ENCODE results near the gene SH3GL3. TPM values are rescaled to one million over a fixed set of nuclear protein-coding genes. Genes with fewer than 3 reads are reported as not detected.

SH3GL3 gene
- total RNA-seq, 1 experiment from 2014 or later = not detected

GRCh38 chr15:83605111-83605945, 158.2 kb downstream of the SH3GL3 start:
- Histone ChIP-seq H3K27me3 (ENCODE audit: control insufficient read depth, insufficient read depth, low read length) (no peaks in the 10 kb centered on the region), H3K4me3 (ENCODE audit: low read depth in 2 of 2, low read length in 2 of 2) (no peak overlapping the region), H3K9me3 (ENCODE audit: control insufficient read depth, insufficient read depth, low read depth, low read length) (no peaks in the 10 kb centered on the region), H3K36me3 (ENCODE audit: control insufficient read depth, insufficient read depth, low read length) (no peaks in the 10 kb centered on the region), H3K4me1 (ENCODE audit: control insufficient read depth, insufficient read depth, low read length) (no peaks in the 10 kb centered on the region), H3K27ac (ENCODE audit: low read length) (no peak overlapping the region)
- DNase-seq (ENCODE audit: low read depth, low spot score) = no peak
- intact Hi-C loops (cut with micrococcal nuclease; ENCODE audit: unreplicated experiment) (no loop called here), in situ Hi-C loops (cut with HindIII; ENCODE audit: low pct_unique_long_range_greater_than_20kb, low sequenced_read_pairs) (no loop called here)
- ATAC-seq = no peak
- ChIA-PET POLR2A (no interaction called here), CTCF (no interaction called here)
- no TSS peak for BruUV-seq (replicated peaks)
- no peak for TF ChIP-seq REST (IDR thresholded peaks at IDR 0.05; ENCODE audit: insufficient read depth in 1 of 2, low read depth in 2 of 2, low read length in 1 of 2)
- no peak for TF ChIP-seq TCF7L2 (IDR thresholded peaks at IDR 0.05; ENCODE audit: low read depth, low read length)
- TF ChIP-seq SIN3A (IDR thresholded peaks at IDR 0.05; ENCODE audit: borderline replicate concordance, insufficient read depth, low read depth, low read length) = no peak
- no peak for TF ChIP-seq POLR2AphosphoS5 (IDR thresholded peaks at IDR 0.05; ENCODE audit: low read depth, low read length)
- no peak for TF ChIP-seq CTCF (IDR thresholded peaks at IDR 0.05)

- CTCF ChIA-PET = no interaction called here
- POLR2A ChIA-PET = no interaction called here
- ATAC-seq = no peak
Observed at GRCh38 chr15:83610132-83610531, 163.0 kb downstream of the SH3GL3 start.

More at GRCh38 chr15:83610132-83610531, 163.0 kb downstream of the SH3GL3 start:
- intact Hi-C loops (cut with micrococcal nuclease; ENCODE audit: unreplicated experiment) = no loop called here
- H3K36me3 ChIP-seq (ENCODE audit: control insufficient read depth, insufficient read depth, low read length) = no peaks in the 10 kb centered on the region
- BruUV-seq (replicated peaks) = no TSS peak
- no peaks in the 10 kb centered on the region for H3K27me3 ChIP-seq (ENCODE audit: control insufficient read depth, insufficient read depth, low read length)
- DNase-seq (ENCODE audit: low read depth, low spot score) = no peak
- in situ Hi-C loops (cut with HindIII; ENCODE audit: low pct_unique_long_range_greater_than_20kb, low sequenced_read_pairs) = no loop called here
- no peak overlapping the region for H3K27ac ChIP-seq (ENCODE audit: low read length)
- H3K4me1 ChIP-seq (ENCODE audit: control insufficient read depth, insufficient read depth, low read length) = no peaks in the 10 kb centered on the region
- H3K4me3 ChIP-seq (ENCODE audit: low read depth in 2 of 2, low read length in 2 of 2) = no peak overlapping the region
- TF ChIP-seq CTCF (IDR thresholded peaks at IDR 0.05) (no peak), POLR2AphosphoS5 (IDR thresholded peaks at IDR 0.05; ENCODE audit: low read depth, low read length) (no peak), REST (IDR thresholded peaks at IDR 0.05; ENCODE audit: insufficient read depth in 1 of 2, low read depth in 2 of 2, low read length in 1 of 2) (no peak), TCF7L2 (IDR thresholded peaks at IDR 0.05; ENCODE audit: low read depth, low read length) (no peak), SIN3A (IDR thresholded peaks at IDR 0.05; ENCODE audit: borderline replicate concordance, insufficient read depth, low read depth, low read length) (no peak)
- H3K9me3 ChIP-seq (ENCODE audit: control insufficient read depth, insufficient read depth, low read depth, low read length) = no peaks in the 10 kb centered on the region
